ENCODE measurements around the gene ACTG2.
"Not testable (repeated sequence)": the region's sequence is repeated elsewhere in the genome, so short reads cannot be mapped to it uniquely, and the experiment has no call there.

Gene ACTG2

GRCh38 chr2:73859721-73860586 is 32.9 kb upstream of the ACTG2 start:
- TF ChIP-seq CTCF (IDR thresholded peaks at IDR 0.05; ENCODE audit: low read depth, low read length), result no peak
- H3K4me3 ChIP-seq (ENCODE audit: low read depth, low read length), result no peak overlapping the region

DNA sequence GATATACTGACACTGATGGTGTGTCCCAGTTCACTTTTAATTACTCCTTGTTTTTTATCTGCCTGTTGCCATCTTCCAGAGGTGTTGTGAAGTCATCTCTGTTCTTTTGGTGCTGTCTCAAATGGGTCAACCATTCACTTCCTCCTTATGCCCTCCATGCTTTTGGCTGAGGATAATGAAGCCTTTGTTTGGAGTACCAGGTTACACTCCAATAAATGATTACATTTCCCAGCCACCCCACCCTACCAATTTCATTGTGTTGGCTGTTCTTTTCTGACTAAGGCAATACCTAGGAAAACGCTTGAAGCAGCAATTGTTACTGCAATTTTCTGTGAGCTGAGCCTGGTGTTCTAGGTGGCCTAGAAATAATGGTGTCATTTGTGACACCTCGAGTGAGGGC is 29.8 kb upstream of the ACTG2 start:
- TF ChIP-seq CTCF (IDR thresholded peaks at IDR 0.05; ENCODE audit: low read depth, low read length), result no peak
- no peak overlapping the region for H3K4me3 ChIP-seq (ENCODE audit: low read depth, low read length)

GRCh38 chr2:73868204-73868978 is 24.4 kb upstream of the ACTG2 start:
- H3K4me3 ChIP-seq (ENCODE audit: low read depth, low read length), result no peak overlapping the region
- TF ChIP-seq CTCF (IDR thresholded peaks at IDR 0.05; ENCODE audit: low read depth, low read length), result no peak

- no peak overlapping the region for H3K4me3 ChIP-seq (ENCODE audit: low read depth, low read length)
- TF ChIP-seq CTCF (IDR thresholded peaks at IDR 0.05; ENCODE audit: low read depth, low read length), result no peak
These were observed 22.7 kb upstream of the ACTG2 start for GRCh38 chr2:73870084-73870483.

- TF ChIP-seq CTCF (IDR thresholded peaks at IDR 0.05; ENCODE audit: low read depth, low read length), result no peak
- H3K4me3 ChIP-seq (ENCODE audit: low read depth, low read length), result no peak overlapping the region
These were observed 15.6 kb upstream of the ACTG2 start for GRCh38 chr2:73877071-73877802.

- not testable (repeated sequence) for H3K4me3 ChIP-seq (ENCODE audit: low read depth, low read length)
These were observed 14.8 kb upstream of the ACTG2 start for GRCh38 chr2:73877984-73878383.

DNA sequence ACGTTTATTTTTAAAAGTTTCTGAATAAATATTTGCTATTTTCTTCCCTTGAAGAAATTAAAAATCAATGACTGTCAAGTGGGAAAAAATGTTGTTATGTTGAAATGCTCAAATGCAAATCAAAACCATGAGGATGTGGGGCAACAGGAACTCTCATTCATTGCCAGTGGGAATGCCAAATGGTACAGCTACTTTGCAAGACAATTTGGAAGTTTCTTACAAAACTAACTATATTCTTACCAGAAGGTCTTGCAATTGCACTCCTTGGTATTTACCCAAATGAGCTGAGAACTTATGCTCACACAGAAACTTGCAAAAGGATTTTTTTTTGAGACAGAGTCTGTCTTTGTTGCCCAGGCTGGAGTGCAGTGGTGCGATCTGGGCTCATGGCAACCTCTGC is 7.4 kb upstream of the ACTG2 start:
- no peak overlapping the region for H3K4me3 ChIP-seq (ENCODE audit: low read depth, low read length)
- no peak for TF ChIP-seq CTCF (IDR thresholded peaks at IDR 0.05; ENCODE audit: low read depth, low read length)
